HG03039 (cell line): ENCODE measurements around the gene C17orf50.
"Not testable (repeated sequence)": the region's sequence is repeated elsewhere in the genome, so short reads cannot be mapped to it uniquely, and the experiment has no call there.

Source experiments
- ATAC-seq: cut with Tn5 transposase; IDR thresholded peaks from one replicate; pipeline ENCODE4 v1.9.1; 2021; ENCODE audit warnings: mild to moderate bottlenecking, moderate library complexity; ENCODE audit not compliant: unreplicated experiment

The C17orf50 gene

DNA sequence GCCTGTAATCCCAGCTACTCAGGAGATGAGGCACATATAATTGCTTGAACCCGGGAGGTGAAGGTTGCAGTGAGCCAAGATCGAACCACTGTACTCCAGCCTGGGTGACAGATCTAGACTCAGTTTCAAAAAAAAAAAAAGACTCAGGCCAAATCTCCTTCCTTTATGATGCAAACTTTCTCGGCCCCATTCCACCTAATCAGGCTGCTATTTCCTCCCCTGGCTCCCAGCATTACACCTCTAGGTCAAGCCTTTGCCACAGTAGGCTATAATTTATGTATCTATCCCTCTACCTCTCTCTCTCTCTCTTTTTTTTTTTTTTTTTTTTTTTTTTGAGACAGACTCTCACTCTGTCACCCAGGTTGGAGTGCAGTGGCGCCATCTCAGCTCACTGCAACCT is 9.1 kb upstream of the C17orf50 start:
- ATAC-seq, result not testable (repeated sequence)

DNA sequence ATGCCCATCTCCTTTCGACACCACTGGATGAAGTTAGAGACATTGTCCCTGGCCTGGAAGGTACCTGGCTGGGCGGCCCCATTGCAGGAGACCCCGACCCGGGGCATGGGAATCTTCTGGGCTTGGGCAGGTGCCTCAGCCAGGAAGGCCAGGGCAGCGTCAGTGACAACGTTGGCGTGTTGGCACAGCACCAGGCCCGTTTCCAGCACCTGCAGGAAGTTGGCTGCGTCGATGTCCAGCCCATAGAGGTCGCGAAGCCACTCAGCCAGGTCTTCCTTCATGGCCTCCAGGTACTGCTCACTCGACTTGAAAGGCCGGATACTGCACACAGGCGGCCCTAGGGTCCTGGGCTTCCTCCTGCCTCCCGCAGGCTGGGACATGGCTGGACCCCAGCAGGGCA is 8.2 kb upstream of the C17orf50 start:
- no peak for ATAC-seq

DNA sequence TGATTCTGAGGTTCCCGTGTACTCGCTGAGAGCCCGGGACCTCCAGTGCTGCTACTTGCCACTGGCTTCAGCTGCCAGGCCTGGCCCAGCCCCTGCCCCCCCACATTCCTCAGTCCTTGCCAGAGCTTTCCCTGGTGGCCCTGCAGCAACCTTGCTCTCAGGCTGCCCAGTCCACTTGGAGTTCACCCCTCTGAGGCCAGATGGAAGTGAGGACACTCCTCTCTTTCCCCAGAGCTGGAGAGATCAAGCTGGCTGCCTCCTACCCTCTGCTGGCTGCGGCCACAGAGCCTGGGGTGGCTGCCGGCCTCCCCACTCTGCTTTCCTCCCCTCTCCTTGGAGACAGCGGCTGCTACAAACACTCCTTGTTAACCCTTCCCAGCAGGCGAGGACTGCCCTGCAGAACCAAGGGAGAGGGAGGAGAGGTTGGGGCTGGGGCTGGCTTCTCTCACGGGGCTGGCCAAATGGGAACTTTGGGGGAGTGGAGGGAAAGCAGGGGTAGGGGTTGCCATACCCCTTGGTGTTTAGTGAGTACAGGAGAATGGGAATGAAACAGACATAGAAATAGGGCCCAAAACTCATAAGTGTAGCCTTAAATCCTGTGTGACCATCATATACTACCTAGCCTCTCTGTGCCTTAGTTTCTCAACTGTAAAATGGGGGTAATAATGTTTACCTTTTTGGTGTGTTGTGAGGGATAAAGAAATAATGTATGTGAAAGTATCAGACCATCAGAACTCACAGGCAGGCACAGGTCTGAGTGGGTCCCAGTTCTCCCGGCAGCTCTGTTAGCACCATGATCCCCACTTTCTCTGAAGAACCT is 7.5 kb upstream of the C17orf50 start, which contains the start of gene GAS2L2:
TSS of gene GAS2L2 (minus strand) at position 295 of the 820 bp plus-strand sequence. CDS start 389 bp downstream, outside the sequence.
- ATAC-seq, result no peak

DNA sequence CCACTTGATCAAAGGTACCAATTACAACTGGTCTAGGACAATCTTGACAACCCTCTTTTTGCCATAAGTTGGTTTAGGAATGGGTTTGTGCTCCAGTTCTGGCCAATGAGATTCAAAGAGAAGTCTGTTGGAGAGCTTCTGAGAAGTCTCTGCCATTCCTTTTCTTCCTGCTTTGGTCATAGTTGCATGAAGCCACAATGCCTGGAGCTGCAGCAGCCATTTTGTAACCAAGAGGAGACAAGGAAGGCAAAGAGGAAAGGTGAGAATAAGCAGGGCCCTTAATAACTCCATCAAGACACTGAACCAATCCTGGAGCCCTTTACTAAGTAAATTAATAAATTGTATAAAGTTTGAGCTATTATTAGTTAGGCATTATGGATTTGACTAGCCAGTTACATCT is 3.4 kb upstream of the C17orf50 start:
- ATAC-seq, result no peak

DNA sequence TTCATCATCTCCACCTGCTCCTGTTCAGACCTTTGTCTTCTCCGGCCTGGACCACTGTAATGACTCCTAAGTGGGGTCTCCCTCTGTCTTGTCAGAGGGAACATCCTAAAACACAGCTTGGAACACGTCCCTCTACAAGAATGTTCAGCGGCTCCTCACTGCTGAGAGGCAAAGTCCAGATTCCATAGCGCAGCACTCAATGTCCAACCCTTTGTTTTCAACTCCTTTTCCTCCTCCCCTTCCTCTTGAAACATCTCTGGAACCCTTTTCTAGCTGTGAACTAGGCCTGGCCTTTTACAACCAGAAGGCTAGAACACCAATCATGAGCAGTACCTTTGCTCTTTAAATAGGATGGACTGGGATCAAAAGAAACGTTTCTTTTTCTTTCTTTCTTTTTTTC is 914 bp downstream of the C17orf50 start:
- ATAC-seq, result no peak

DNA sequence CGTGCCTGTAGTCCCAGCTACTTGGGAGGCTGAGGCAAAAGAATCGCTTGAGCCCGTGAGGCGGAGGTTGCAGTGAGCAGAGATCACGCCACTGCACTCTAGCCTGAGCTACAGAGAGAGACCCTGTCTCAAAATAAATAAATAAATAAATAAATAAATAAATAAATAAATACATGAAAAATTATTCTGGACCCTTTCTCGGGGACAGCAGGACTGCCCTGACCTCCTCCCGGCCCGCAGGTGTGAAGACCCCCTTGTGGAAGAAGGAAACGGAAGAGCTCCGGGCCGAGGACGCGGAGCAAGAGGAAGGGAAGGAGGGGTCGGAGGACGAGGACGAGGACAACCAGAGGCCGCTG is 3.1 kb downstream of the C17orf50 start:
- no peak for ATAC-seq

DNA sequence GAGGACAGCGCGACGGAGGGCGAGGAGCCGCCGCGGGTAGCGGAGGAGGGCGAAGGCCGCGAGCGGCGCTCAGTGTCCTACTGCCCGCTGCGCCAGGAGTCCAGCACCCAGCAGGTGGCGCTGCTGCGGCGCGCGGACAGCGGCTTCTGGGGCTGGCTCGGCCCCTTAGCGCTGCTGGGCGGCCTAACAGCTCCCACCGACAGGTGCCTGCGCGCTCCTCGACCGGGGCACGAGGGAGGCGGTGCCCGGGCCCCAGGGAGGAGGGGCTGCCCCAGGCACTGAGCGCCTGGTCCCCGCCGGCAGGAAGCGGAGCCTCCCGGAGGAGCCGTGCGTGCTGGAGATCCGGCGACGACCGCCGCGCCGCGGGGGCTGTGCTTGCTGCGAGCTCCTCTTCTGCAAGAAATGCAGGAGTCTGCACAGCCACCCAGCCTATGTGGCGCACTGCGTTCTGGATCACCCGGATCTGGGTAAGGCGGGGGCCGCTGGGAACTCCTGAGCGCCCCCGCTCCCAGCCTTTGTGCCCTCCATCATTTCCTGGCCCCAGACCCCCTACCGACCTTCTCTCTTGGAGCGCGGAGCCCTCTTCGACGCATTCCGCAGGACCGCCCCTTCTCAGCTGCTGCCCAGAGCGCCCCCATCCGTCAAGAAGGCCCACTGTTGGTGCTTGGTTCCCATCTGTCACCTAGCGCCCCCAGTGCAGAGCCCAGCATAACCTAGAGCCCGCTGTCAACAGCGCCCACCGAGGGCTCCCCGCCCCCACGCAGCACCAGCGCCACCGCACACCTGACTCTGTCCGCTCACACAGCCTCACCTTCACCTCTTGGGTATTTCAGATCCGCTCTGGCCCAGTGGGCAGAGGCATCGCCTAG is 3.7 kb downstream of the C17orf50 start:
- peak; percentile 75 for ATAC-seq

DNA sequence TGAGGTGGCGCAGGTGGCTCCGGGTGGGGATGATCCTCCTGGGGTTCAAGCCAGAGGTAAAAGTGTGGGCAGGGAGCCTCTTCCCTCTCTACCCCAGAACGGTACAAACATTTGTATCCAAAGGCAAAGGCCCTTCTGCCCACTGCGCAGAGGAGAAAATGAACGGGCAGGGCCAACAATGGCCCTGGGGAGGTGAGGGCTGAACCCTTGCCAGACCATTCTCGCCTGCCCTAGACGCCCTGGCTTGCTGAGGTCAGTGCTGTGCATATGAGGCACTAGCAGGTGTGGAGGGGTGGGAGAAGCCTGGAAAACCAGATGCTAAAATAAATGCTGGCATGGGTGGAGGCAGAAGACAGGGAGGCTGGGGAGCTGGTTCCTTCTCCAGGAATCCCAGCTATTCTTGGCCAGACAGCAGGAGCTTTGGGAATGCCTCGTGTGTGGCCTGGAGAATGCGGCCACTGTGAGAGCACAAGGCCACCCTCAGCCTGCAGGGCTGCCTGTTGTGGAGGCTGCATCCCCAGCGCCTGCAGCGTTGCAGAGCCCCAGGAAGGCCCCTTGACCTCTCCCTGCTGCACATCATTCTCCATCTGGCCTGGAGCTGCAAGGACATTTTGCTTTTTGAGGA is 4.5 kb downstream of the C17orf50 start:
- ATAC-seq, result no peak

DNA sequence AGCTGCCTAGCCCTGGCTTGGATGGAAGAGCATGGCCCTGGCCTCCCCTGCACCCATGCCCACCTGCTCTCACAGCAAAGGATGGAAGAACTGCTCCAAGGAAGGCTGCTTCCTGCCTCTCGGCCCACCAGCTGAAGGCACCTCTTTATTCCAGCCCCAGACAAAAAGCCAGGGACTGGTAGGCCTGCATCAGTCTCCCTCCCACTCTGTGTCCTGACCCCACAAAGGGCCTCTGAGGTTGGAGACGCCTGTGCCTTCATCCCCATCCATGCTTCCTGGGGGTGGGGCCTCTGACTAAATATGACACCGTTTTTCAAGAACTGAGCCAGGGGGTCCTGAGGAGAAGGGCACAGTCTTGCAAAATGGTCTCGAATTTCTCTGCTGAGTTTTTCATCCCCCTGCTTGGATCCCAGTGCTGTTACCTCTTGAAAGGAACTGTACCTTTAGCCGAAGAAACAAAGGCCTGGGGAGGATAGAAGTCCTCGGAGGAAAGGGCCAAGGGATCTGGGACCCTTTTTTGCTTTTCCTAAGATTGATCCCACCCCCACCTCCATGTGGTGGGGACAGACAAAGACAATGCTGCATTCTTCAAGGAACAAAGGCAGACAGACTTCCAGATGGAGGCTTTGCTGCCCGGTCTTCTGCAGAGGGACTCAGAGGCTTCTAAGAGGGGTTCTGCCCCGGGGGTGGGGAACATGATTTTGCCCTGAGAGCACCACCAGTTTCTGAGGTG is 5.2 kb downstream of the C17orf50 start:
- ATAC-seq, result no peak

DNA sequence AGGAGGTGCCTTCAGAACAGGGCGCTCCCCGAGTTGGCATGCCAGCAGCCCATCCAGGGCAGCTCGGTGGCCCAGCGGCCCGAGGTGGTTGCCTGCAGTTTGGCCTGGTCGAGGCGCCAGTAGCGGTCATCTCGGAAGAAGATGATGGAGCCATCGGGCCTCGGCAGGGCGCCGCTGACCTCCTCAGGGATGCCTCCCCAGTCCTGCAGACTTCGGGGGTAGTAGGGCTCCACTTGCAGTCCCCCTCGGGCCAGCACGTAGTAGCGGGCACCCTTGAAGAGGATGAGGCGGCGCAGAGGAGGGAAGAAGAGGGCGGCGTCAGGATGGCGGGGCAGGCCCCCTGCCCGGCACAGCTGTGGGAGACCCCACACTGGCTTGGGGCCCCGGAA is 5.8 kb downstream of the C17orf50 start:
- ATAC-seq, result no peak

DNA sequence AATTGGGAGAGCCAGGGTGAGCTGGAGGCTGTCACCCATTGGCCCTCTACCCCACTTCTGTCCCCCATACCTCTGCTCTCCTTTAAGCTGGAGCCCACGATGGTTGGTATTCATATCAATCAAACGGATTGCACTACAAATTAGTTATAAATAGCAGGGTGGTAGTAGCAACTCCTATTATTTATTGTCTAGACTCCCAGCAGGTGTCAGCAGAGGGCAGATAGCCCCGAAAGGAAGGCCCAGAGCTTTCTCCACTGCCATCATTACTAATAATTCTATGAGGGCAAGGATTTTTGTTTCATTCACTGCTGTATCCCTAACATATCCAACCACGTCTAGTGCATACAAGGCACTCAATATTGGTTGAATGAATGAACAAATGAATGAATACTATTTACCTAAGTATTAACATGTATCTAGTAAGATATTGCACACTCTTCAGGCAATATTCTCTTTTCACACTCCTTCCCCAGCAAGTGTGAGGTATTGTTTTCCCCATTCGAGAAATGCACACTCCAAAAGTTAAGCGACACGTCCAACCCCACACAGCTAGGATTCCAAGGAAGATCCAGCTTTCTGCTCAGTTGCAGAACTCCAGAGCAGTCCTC is 6.3 kb downstream of the C17orf50 start:
- ATAC-seq, result no peak

DNA sequence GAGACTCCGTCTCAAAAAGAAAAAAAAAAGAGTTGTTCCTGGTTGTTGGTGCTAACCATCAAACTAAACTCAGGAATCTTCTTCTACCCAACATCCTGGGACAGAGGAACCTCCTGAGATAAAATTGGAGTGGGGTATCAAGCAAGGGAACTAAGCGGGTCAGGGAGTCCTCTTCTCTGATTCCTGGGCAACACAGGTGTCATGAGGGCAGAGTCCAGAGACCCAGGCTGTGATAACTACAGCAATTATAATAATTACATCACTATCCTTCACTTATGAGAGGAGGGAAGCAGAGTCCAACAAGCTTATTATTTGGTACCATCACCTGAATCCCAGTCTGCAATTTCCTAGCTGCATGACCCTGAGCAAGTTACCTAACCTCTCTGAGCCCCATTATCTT is 8.1 kb downstream of the C17orf50 start:
- ATAC-seq, result no peak

DNA sequence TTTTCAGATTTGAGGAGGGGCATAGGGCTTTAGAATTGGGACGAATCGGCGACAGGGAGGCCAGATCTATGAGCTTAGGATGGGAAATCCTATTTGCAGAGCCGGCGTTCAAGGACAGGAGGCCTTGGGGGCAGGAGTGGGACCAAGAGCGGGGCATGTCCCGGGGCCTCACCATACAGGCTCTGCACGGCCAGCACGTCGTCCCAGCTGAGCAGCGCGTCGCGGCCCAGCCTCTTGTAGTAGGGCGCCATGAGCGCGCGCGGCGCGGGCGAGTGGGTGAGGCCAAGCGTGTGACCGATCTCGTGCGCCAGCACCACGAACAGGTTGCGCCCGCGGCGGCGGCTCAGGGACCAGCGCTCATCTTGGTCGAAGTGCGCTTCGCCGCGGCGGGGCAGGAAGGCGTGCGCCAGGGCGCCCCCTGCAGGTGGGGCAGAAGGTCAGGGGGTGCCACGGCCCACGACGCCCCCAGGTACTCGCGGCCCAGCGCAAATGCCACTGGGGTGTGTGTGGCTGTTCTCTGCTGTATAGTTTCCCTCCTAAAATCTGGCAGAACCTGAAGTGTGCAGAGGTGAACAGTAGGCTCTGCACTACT is 9.3 kb downstream of the C17orf50 start:
- no peak for ATAC-seq

DNA sequence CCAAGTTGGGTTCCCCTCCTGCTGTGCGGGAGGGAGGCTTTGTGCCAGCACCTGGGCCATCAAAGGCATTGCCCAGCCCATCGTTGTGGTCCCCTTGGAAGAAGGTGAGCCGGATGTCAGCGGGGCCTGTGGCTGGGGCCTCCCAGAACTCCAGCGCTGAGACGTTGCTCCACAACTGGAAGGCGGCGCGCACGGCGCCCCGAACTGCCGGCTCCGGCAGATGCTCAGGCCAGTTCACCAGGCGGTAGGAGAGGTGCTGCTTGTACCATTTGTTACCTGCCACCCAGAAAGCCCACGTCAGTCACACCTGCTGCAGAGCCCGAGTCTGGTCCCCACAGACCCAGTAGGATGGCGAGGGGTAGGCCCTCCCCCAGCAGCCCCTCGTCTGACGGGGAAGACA is 12.4 kb downstream of the C17orf50 start:
- no peak for ATAC-seq

DNA sequence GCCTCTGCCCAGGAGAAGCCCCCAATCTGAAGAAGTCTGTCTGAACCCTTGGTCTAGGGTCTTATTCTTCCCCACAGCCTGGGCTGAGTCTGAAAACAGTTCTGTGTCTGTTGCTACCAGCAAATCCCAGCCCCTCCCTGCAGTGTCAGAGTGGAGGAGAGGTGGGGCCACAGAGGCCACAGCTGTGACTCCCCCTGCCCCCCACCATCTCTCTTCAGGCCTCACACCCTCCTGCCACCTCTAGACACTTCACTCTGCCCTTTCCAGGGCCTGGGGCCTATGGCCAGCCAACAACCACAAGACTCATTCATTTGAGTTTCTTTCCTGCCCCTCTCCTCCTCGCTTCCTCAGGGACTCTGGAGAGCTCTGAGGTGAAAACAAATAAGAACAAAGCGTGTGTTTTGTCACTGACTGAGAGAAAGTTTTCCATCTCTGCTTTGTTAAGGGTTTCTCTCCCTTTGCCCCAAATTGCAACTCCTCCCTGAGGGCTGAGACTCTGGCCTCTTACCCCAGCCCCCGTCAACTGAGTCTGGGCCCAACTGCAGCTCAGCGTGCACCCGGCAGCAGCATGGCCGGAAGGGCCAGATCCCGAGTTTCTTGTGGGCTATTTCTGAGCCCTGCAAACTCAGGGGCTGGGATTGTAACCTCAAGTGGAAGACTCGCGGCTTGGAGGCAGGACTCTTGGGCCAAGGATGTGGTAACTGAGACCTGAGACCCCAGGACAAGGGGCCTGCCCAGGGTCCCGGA is 13.2 kb downstream of the C17orf50 start:
- ATAC-seq, result no peak

DNA sequence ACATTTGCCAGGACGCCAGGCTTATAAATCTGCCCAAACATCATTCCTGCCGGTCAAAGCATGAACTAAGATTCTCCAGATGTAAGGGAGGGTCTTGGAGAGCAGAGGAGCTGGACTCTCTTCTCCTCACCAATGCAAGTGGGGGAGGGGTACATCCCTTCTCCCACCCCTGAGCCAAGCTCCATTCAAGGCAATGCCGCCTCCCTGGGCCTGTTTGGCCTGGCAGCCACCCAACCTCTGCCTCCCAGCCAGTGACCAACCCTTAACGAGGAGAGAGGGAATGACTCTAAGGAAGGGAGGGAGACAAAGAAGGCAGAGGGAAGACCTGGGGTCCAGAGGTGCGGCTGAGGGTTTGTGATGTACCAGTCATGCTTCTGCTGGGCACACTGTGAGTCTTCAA is 13.8 kb downstream of the C17orf50 start:
- ATAC-seq, result no peak

DNA sequence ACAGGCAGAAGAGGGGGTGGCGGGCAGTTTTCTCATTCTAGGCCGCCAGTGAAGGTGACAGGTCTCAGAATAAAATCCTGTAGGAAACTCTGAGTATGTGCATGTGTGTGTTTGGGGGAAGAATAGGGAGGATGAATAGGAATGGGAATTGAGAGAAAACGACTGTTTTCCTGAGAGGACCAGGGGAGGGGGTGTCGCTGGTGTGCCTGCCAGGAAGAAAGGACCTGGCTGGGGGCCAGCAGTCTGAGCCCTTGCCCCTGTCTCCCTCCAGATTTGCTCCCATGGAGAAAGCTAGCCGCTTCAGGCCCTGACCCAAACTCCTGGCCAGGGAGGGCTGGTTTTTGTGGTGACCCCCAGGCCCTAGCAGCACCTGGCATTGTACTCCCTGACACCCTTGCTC is 14.4 kb downstream of the C17orf50 start:
- no peak for ATAC-seq

DNA sequence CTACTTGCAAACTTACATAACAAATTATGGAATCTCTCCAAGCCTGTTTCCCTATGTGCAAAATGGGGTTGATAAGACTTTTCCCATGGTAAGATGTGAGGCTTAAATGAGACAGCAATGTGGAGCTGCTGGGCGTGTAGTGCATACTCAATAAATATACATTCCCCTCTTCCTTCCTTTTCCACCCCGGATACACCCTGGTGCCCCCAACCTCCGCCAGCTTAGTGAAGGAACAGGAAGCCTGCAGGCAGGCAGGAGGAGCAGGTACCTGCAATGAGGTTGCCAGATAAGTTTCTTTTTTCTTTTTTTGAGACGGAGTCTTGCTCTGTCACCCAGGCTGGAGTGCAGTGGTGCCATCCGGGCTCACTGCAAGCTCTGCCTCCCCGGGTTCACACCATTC is 14.9 kb downstream of the C17orf50 start:
- no peak for ATAC-seq

DNA sequence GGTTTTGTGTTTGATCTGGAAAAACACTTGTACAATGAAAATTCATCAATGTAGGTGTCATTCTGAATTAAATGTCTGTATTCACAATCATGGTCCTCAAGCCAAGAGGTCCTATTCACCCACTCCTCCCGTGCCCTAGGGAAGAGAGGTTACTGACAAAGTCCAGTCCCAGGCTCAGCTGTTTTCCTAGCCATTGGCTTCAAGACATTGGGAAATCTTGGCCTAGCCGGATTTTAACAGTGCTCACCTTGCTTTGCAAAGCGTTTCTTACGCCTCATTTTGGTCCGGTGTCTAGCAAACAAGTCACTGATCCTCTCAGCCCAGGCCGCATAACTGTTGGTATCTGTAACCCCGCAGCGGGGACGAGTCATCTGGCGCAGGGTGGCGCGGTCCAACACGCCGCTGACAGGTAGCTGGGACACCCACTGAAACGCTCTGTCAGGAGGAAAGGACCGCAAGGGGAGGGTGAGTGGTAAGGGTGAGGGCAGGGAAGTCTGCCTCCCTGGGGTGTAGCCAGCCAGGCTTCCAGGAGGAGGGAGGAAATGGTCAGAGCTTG is 18.0 kb downstream of the C17orf50 start:
- ATAC-seq, result no peak
